22Rv1 (cell line): Measurements from ENCODE around the gene KRTAP4-8.
"Not testable (repeated sequence)": the region's sequence is repeated elsewhere in the genome, so short reads cannot be mapped to it uniquely, and the experiment has no call there.

Source experiments
- H3K27ac ChIP-seq: fragments of 450-650 bp; 2 replicates; pipeline ENCODE4 v1.5.1; 2017
- ZFX ChIP-seq: fragments of 450-650 bp; IDR thresholded peaks from 2 replicates; pipeline ENCODE4 v1.6.1; 2017; ENCODE audit warnings: antibody characterized with exemption, borderline replicate concordance
- TF ChIP-seq, protein P1 (sequence below): fragments of 450-650 bp; IDR thresholded peaks from 2 replicates; pipeline ENCODE4 v1.5.1; 2017; ENCODE audit warnings: mild to moderate bottlenecking

KRTAP4-8 gene

DNA sequence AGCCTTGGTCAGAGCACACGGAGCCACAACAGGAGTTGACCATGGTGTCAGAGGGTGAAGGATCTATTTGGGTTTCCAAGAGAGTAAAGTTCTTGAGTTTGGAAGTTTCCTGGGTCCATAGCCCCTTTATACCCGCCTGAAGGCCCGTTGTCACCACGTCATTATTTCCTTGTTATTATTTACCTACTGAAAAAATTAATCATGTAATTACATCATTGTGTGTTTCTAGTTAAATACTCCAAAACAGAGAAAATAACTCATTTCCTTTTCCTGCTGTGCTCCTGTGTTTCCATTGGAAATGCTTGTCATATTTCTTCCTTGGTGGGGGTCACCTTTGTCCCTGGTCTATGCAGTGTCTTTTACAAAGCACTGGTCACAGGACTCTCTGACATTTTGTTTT lies at the start of gene KRTAP4-8:
KRTAP4-8 (minus strand) TSS at position 101 of the 400 bp plus-strand sequence; CDS start at position 43, 58 bp downstream.
- TF ChIP-seq, protein P1, sequence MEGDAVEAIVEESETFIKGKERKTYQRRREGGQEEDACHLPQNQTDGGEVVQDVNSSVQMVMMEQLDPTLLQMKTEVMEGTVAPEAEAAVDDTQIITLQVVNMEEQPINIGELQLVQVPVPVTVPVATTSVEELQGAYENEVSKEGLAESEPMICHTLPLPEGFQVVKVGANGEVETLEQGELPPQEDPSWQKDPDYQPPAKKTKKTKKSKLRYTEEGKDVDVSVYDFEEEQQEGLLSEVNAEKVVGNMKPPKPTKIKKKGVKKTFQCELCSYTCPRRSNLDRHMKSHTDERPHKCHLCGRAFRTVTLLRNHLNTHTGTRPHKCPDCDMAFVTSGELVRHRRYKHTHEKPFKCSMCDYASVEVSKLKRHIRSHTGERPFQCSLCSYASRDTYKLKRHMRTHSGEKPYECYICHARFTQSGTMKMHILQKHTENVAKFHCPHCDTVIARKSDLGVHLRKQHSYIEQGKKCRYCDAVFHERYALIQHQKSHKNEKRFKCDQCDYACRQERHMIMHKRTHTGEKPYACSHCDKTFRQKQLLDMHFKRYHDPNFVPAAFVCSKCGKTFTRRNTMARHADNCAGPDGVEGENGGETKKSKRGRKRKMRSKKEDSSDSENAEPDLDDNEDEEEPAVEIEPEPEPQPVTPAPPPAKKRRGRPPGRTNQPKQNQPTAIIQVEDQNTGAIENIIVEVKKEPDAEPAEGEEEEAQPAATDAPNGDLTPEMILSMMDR, result no peak
- TF ChIP-seq ZFX, result no peak
- no peak within 1 kb of the TSS for H3K27ac ChIP-seq

- H3K27ac ChIP-seq, result no peak overlapping the region
- TF ChIP-seq ZFX, result no peak
- TF ChIP-seq, protein P1, result no peak
These were observed 47.3 kb upstream of the KRTAP4-8 start for GRCh38 chr17:41145261-41145660.

GRCh38 chr17:41144846-41145245 lies 46.9 kb upstream of the KRTAP4-8 start:
- TF ChIP-seq, protein P1, result no peak
- TF ChIP-seq ZFX, result no peak
- no peak overlapping the region for H3K27ac ChIP-seq

GRCh38 chr17:41141361-41141760 lies 43.4 kb upstream of the KRTAP4-8 start:
- TF ChIP-seq, protein P1, result no peak
- no peak for TF ChIP-seq ZFX
- no peak overlapping the region for H3K27ac ChIP-seq

- no peak within 1 kb of the TSS for H3K27ac ChIP-seq
- TF ChIP-seq, protein P1, result no peak
- no peak for TF ChIP-seq ZFX
These were observed 42.6 kb upstream of the KRTAP4-8 start, which contains the start of gene KRTAP4-6 for GRCh38 chr17:41140360-41141131. Gene KRTAP4-6 (minus strand): TSS chr17:41140544. CDS start chr17:41140487, 57 bp downstream.

DNA sequence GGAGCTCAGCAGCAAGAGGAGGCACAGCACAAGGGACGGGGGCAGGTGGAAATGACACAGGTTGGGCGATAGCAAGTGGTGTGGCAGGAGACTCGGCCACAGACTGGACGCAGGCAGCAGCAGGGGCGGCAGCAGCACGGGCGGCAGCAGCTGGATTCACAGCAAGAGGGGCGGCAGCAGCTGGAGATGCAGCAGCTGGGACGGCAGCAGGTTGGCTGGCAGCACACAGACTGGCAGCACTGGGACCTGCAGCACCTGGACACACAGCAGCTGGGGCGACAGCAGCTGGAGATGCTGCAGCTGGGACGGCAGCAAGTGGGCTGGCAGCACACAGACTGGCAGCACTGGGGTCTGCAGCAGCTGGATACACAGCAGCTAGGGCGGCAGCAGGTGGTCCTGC lies 41.9 kb upstream of the KRTAP4-8 start:
- not testable (repeated sequence) for H3K27ac ChIP-seq

DNA sequence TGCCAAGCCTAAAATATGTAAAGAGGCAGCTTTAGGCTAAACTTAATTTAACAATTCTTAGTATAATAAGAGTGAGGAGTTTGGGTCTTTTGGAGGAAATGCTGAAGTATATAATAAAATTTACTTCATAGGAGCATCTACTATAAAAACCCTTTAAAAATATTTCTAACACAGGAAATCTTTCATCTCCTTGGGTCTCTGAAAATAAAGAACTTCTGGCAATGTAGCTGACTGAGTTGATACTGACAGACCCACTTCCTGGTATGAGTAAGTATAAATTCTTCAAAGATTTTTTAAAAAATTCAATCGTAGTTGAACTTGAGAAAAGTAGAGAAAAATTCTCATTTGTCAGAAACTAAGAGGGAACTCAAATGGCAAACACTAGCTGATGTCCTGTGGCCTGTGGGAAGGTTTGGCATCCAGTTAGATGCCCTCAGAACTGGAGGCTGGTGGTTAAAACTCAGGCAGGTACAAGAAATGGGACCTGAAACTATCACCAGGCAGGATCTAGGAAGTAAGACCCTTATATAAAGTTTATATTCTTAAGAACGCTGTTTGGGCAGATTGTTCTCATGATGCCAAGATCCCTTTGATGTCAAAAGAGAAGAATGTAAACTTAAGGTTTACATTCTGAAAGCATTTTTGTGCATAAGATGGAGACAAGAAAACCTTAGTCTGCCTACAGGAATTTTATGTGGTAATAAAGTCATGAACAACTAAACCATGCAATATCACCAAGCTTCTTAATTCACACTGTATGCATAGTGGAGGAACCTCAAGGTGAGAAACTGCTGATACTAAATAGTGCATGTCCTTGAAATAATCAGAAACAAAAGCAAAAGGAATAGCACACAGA lies 36.2 kb upstream of the KRTAP4-8 start:
- no peak for TF ChIP-seq ZFX
- TF ChIP-seq, protein P1, result no peak
- no peak overlapping the region for H3K27ac ChIP-seq
